ENCODE measurements around the gene OTOP1. TPM values are rescaled to one million over a fixed set of nuclear protein-coding genes. Genes with fewer than 3 reads are reported as not detected.

The OTOP1 gene
- polyA plus RNA-seq, 3 donors: not detected

DNA sequence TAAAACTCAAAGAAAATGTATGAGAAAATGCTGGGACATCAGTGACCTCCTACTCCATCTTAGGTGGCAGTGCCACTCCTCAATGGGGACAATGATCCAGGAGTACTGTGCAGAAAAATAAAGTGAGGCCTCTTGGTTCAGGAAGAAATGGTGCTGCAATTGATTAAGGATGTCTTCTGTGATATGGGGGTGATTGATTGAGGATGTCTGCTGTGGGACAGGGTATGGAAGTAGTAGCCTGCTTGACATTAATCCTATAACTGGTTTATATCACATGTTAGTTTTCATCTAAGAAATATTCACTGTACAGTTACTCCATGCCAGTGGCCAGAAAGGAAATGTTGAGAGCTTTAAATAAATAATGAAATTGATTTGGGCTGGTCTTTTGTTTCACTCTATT, 20.5 kb downstream of the OTOP1 start:
- TF ChIP-seq, protein P1, sequence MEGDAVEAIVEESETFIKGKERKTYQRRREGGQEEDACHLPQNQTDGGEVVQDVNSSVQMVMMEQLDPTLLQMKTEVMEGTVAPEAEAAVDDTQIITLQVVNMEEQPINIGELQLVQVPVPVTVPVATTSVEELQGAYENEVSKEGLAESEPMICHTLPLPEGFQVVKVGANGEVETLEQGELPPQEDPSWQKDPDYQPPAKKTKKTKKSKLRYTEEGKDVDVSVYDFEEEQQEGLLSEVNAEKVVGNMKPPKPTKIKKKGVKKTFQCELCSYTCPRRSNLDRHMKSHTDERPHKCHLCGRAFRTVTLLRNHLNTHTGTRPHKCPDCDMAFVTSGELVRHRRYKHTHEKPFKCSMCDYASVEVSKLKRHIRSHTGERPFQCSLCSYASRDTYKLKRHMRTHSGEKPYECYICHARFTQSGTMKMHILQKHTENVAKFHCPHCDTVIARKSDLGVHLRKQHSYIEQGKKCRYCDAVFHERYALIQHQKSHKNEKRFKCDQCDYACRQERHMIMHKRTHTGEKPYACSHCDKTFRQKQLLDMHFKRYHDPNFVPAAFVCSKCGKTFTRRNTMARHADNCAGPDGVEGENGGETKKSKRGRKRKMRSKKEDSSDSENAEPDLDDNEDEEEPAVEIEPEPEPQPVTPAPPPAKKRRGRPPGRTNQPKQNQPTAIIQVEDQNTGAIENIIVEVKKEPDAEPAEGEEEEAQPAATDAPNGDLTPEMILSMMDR (IDR thresholded peaks at IDR 0.05): no peak
- no peak for DNase-seq
- Histone ChIP-seq H3K4me3 (replicated peaks in 1 of 3; ENCODE audit: low read depth in 2 of 3, low read length in 3 of 3) (no peak overlapping the region), H3K9me3 (replicated peaks in 1 of 2; ENCODE audit: control insufficient read depth in 1 of 2, insufficient read depth in 1 of 2, low read length in 2 of 2) (no peaks in the 10 kb centered on the region), H3K36me3 (replicated peaks in 1 of 2; ENCODE audit: control insufficient read depth in 1 of 2, insufficient read depth in 2 of 2, low read length in 2 of 2) (no peaks in the 10 kb centered on the region), H3K79me2 (ENCODE audit: insufficient read depth, low read length) (no peaks in the 10 kb centered on the region), H2AFZ (ENCODE audit: insufficient read depth, low read depth, low read length, poor library complexity, severe bottlenecking) (no peak overlapping the region), H3K27ac (ENCODE audit: low read depth in 1 of 2, low read length in 2 of 2) (no peak overlapping the region), H3K9ac (ENCODE audit: insufficient read depth, low read length, poor library complexity, severe bottlenecking) (no peak overlapping the region), H3K27me3 (ENCODE audit: control insufficient read depth in 2 of 2, insufficient read depth in 2 of 2, low read length in 2 of 2) (peaks cover 6 to 14% of the 10 kb centered on the region in 2 donors), H3K4me1 (ENCODE audit: control insufficient read depth in 1 of 2, insufficient read depth in 2 of 2, low read length in 2 of 2) (no peaks in the 10 kb centered on the region), H3K4me2 (replicated peaks; ENCODE audit: extremely low read depth, low read length, poor library complexity, severe bottlenecking) (no peak overlapping the region), H4K20me1 (ENCODE audit: insufficient read depth, low read length) (no peaks in the 10 kb centered on the region)
- no peaks in the 10 kb centered on the region for H3K36me3 Mint-ChIP-seq
- H3K4me1 Mint-ChIP-seq: no peaks in the 10 kb centered on the region
- no peak overlapping the region for H3K27ac Mint-ChIP-seq
- H3K9me3 Mint-ChIP-seq: peaks cover 0 to 5% (median 3%) of the 10 kb centered on the region in 7 donors
- H3K4me3 Mint-ChIP-seq: no peak overlapping the region
- peaks cover 14 to 31% (median 26%) of the 10 kb centered on the region in 3 donors for H3K27me3 Mint-ChIP-seq (ENCODE audit: low read depth in 3 of 3)
- intact Hi-C loops (cut with micrococcal nuclease): no loop called here

DNA sequence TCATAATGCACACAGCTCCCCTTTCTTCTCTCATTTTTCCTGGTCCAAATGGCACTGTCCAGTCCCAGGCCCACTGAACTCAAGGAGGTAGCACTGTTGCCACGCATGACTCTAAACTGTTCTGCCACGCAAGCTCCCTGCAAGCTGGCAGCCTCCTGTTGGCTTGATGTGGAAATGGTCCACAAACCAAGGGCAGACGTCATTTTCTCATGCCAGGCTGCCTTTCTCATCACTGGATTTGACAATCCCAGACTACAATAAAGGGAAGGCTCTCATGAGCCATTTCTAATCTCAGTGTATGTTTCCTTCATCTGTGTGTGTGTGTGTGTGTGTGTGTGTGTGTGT, 22.4 kb downstream of the OTOP1 start:
- no peak overlapping the region for H3K27ac Mint-ChIP-seq
- Histone ChIP-seq H3K36me3 (replicated peaks in 1 of 2; ENCODE audit: control insufficient read depth in 1 of 2, insufficient read depth in 2 of 2, low read length in 2 of 2) (no peaks in the 10 kb centered on the region), H3K27me3 (ENCODE audit: control insufficient read depth in 2 of 2, insufficient read depth in 2 of 2, low read length in 2 of 2) (peaks cover 6 to 14% of the 10 kb centered on the region in 2 donors), H3K4me2 (replicated peaks; ENCODE audit: extremely low read depth, low read length, poor library complexity, severe bottlenecking) (no peak overlapping the region), H3K27ac (ENCODE audit: low read depth in 1 of 2, low read length in 2 of 2) (no peak overlapping the region), H3K9ac (ENCODE audit: insufficient read depth, low read length, poor library complexity, severe bottlenecking) (no peak overlapping the region), H3K4me3 (replicated peaks in 1 of 3; ENCODE audit: low read depth in 2 of 3, low read length in 3 of 3) (no peak overlapping the region), H4K20me1 (ENCODE audit: insufficient read depth, low read length) (no peaks in the 10 kb centered on the region), H2AFZ (ENCODE audit: insufficient read depth, low read depth, low read length, poor library complexity, severe bottlenecking) (no peak overlapping the region), H3K9me3 (replicated peaks in 1 of 2; ENCODE audit: control insufficient read depth in 1 of 2, insufficient read depth in 1 of 2, low read length in 2 of 2) (no peaks in the 10 kb centered on the region), H3K4me1 (ENCODE audit: control insufficient read depth in 1 of 2, insufficient read depth in 2 of 2, low read length in 2 of 2) (no peaks in the 10 kb centered on the region), H3K79me2 (ENCODE audit: insufficient read depth, low read length) (no peaks in the 10 kb centered on the region)
- TF ChIP-seq, protein P1 (IDR thresholded peaks at IDR 0.05): no peak
- intact Hi-C loops (cut with micrococcal nuclease): no loop called here
- H3K4me3 Mint-ChIP-seq: no peak overlapping the region
- H3K4me1 Mint-ChIP-seq: no peaks in the 10 kb centered on the region
- H3K36me3 Mint-ChIP-seq: no peaks in the 10 kb centered on the region
- DNase-seq: no peak
- 100% methylated on average over 2 of the region's 3 CpGs for WGBS (ENCODE audit: insufficient coverage)
- H3K9me3 Mint-ChIP-seq: peaks cover 0 to 5% (median 2%) of the 10 kb centered on the region in 7 donors
- peaks cover 12 to 24% (median 24%) of the 10 kb centered on the region in 3 donors for H3K27me3 Mint-ChIP-seq (ENCODE audit: low read depth in 3 of 3)

Data from CD14-positive monocyte (primary cell).